Spinal cord (tissue), 10 donors: Measurements from ENCODE around the gene RHOBTB3. TPM values are rescaled to one million over a fixed set of nuclear protein-coding genes. Genes with fewer than 3 reads are reported as not detected.
A peak's percentile ranks its signal among the peaks of the same experiment; 100 is the strongest.
"Not testable (repeated sequence)": the region's sequence is repeated elsewhere in the genome, so short reads cannot be mapped to it uniquely, and the experiment has no call there.

Source experiments
- DNase-seq, 6 donors: peaks; one replicate each; pipeline versions ENCODE4 v3.0.0 to v3.0.0-alpha.2; 2013 to 2015; ENCODE audit warnings: low spot score in 6 of 6, low read depth in 4 of 6
- H3K27ac ChIP-seq: one replicate; pipeline ENCODE4 v1.5.1; 2013; ENCODE audit warnings: low read depth, low read length, control low read depth
- H3K27me3 ChIP-seq: one replicate; pipeline ENCODE4 v1.6.1; 2013; ENCODE audit warnings: low read length; ENCODE audit not compliant: control insufficient read depth, insufficient read depth
- H3K36me3 ChIP-seq: one replicate; pipeline ENCODE4 v1.6.1; 2013; ENCODE audit warnings: low read length; ENCODE audit not compliant: control insufficient read depth, insufficient read depth
- H3K4me1 ChIP-seq: one replicate; pipeline ENCODE4 v1.6.1; 2013; ENCODE audit warnings: low read length; ENCODE audit not compliant: control insufficient read depth, insufficient read depth
- H3K4me3 ChIP-seq: one replicate; pipeline ENCODE4 v1.5.1; 2013; ENCODE audit warnings: low read depth, low read length, control low read depth
- H3K9me3 ChIP-seq: one replicate; pipeline ENCODE4 v1.6.1; 2013; ENCODE audit warnings: low read length; ENCODE audit not compliant: control insufficient read depth, insufficient read depth
- WGBS: methylation state at CpG from one replicate; pipeline ENCODE4 v1.1.5; 2013; ENCODE audit warnings: missing lambda C conversion rate; ENCODE audit not compliant: insufficient coverage; 5-methylcytosine and 5-hydroxymethylcytosine counted together
- polyA plus RNA-seq, 2 donors: library from polyadenylated mRNA; unstranded; fragments of 120-200 nt; gene quantifications; one replicate each; pipeline ENCODE4 v1.2.1, GENCODE V29; 2013; ENCODE audit not compliant: insufficient read length in 2 of 2
- total RNA-seq, 2 donors: library from RNA; depleted of rRNA in 1 of 2; stranded (reverse); fragments of 120-200 nt in 1 of 2; fragments of >200 nt in 1 of 2; gene quantifications; one replicate each; pipeline versions ENCODE4 v1.2.3 to v1.2.4, GENCODE V29; 2013 to 2014
- donor health status: healthy.

Gene RHOBTB3
- total and polyA plus RNA-seq, 4 donors: 44.2 to 182 (median 79.8) TPM

DNA sequence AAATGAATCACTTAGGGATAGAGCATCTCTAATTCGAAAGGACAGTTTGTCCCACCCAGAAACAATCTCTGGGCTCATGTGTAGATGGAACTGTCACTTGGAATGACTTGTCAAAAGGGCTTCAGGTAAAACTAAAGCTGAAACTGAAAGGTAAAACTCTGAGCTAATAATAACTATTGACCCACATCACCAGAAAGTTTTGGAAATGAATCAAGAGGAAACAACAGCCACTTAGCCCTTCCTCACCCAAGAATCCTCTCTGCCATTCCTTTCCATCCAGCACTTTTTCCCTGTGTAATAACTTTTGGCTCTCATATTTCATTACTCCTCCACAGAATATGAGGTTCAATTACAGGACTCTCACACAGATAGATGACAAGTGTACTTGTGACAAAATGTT is 105.4 kb downstream of the RHOBTB3 start:
- no CpG with 5 or more reads among the region's 1 CpG for WGBS
- no peaks in the 10 kb centered on the region for H3K36me3 ChIP-seq
- no peaks in the 10 kb centered on the region for H3K9me3 ChIP-seq
- DNase-seq: no peak
- H3K27me3 ChIP-seq: peaks cover 2% of the 10 kb centered on the region
- H3K4me3 ChIP-seq: no peak overlapping the region
- peaks cover 5% of the 10 kb centered on the region for H3K4me1 ChIP-seq
- no peak overlapping the region for H3K27ac ChIP-seq

DNA sequence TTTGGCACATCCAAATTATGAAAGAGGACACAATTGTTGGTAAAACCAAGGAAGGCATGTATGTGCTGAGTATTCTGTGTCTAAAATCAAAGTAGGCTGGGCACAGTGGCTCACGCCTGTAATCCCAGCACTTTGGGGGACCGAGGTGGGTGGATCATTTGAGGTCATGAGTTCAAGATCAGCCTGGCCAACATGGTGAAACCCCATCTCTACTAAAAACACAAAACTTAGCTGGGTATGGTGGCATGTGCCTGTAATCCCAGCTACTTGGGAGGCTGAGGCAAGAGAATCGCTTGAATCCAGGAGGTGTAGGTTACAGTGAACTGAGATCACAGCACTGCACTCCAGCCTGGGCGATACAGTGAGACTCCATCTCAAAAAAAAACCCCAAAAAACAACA is 105.8 kb downstream of the RHOBTB3 start:
- not testable (repeated sequence) for DNase-seq, H3K9me3 ChIP-seq, H3K27ac ChIP-seq, H3K27me3 ChIP-seq, H3K4me3 ChIP-seq, H3K36me3 ChIP-seq, H3K4me1 ChIP-seq
- no CpG with 5 or more reads among the region's 4 CpGs for whole genome bisulfite sequencing

DNA sequence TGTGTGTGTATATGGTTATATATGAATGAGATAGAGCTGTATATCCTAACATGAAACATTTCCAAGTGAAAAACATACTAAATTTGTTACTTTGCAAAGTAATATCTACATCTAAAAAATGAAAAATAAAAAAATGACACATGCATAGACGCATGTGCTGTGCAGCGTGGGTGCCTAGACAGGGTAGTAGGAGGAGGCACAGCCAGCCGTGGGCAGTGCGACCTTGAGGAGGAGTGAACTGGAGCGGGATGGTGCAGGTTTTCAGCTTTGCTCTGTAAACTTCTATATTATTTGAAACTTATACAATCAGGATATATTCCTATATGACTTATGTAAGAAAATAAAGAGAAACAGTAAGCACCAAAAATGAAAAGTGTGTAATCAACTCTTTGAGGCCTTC is 106.4 kb downstream of the RHOBTB3 start:
- Histone ChIP-seq H3K4me3 (no peak overlapping the region), H3K27ac (no peak overlapping the region), H3K36me3 (no peaks in the 10 kb centered on the region), H3K27me3 (peaks cover 2% of the 10 kb centered on the region), H3K4me1 (peaks cover 5% of the 10 kb centered on the region), H3K9me3 (no peaks in the 10 kb centered on the region)
- no CpG with 5 or more reads among the region's 5 CpGs for WGBS
- DNase-seq: no peak

DNA sequence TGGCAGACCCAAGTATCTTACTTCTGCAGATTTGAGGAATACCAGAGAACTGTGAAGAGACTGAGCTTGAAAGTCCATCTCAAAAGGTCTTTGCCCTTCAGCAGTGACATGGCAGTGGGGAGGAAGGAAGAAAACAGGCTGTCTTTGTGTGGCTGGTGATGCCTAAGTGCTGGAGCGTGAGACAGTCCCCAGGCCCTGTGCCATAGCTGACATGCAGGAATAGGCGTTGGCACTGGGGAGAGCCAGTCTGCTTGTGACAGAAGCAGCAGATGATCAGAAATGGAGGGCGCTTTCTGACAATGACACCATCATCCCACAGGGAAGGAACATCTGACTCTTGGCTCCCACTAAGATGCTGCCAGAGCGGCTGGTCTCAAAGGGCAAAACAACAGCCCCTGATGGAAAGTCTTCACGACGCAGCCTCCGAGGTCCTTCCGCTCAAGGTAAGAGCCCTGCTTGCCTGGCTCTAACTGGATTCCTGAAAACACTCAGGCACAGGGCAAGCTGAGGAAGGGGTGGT is 106.9 kb downstream of the RHOBTB3 start:
- Histone ChIP-seq H3K27ac (no peak overlapping the region), H3K36me3 (no peaks in the 10 kb centered on the region), H3K27me3 (peaks cover 2% of the 10 kb centered on the region), H3K9me3 (no peaks in the 10 kb centered on the region), H3K4me1 (peaks cover 5% of the 10 kb centered on the region), H3K4me3 (no peak overlapping the region)
- WGBS: 90% methylated on average over 8 of the region's 8 CpGs
- peak in 1 of 6 donors; percentile 47 for DNase-seq

DNA sequence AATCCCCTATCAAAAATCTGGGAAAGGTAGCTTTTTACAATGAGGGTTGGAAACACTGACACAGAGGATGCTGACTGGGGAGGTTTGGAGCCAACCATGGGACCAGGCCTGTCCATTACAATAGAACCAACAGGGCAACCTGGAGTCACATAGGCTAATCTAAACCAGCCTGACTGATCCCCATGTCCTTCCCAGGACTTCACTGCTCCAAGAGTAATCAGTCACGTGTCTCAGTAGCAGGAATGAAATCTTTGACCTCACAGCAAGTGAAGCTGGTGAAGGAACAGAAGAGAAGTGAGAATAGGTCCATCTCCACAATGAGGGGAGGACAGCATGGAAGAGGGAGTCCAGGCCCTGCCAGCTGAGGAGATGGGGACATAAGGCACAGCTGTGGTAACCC is 107.4 kb downstream of the RHOBTB3 start:
- no peaks in the 10 kb centered on the region for H3K36me3 ChIP-seq
- no peak overlapping the region for H3K27ac ChIP-seq
- H3K4me1 ChIP-seq: peaks cover 5% of the 10 kb centered on the region
- DNase-seq: no peak
- peaks cover 2% of the 10 kb centered on the region for H3K27me3 ChIP-seq
- no peaks in the 10 kb centered on the region for H3K9me3 ChIP-seq
- WGBS: 57% methylated on average over 1 of the region's 1 CpG
- H3K4me3 ChIP-seq: no peak overlapping the region

DNA sequence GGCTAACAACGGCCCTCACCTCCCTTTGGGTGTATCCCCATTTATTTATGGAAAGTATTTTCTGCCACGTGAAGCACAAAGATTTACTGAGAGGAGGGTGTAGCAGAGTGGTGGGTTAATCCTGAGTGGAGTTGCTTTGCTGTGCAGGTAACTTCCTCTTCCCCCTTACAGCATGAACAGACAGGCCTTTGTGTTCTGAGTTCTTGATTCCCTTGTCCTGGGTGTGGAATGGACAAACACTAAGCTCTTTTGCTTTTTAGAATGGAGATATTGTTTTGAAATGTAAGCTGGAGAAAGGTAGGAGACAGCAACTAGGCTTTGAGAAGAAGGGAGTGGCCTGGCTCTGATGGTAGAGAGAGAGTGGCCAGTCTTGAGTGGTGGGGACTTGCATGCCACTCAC is 108.5 kb downstream of the RHOBTB3 start:
- Histone ChIP-seq H3K4me3 (no peak overlapping the region), H3K9me3 (no peaks in the 10 kb centered on the region), H3K4me1 (peaks cover 4% of the 10 kb centered on the region), H3K27ac (no peak overlapping the region), H3K27me3 (peaks cover 2% of the 10 kb centered on the region), H3K36me3 (no peaks in the 10 kb centered on the region)
- no CpG with 5 or more reads among the region's 2 CpGs for WGBS
- DNase-seq: no peak

DNA sequence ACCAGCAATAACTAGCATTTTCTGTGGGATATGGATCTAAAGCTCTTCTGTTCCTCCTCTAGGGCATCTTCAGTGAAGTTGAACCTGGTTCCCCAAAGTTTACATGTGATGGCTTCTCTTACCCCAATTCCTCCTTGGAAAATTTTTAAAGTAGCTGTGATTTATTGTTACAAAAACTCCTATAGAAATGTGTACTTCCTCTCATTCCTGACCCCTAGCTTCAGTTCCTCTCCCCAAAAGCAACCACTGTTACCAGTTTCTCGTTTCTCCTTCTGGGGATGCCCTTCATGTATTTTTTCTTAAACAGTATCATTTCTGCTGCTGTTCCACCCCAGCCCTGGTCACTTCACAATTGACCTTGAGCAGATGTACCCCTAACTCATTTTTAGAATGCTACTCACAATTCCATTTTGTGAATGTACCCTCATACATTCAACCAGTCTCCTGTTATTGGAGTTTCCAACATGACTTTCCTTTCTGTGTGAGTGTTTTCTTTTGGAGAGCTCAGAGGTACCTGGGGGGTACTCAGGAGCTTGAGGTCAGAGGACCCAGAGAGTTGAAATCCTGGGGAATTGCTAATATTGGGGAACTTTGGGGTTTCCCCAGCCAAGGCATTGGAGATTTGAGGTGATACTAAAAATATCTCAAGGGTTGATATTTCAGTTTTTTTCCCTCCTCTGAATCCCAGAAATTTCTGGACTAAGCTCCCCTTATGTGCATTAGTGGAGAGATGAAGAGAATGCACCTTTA is 110.0 kb downstream of the RHOBTB3 start:
- no peak overlapping the region for H3K27ac ChIP-seq
- H3K27me3 ChIP-seq: no peaks in the 10 kb centered on the region
- no peaks in the 10 kb centered on the region for H3K4me1 ChIP-seq
- H3K9me3 ChIP-seq: no peaks in the 10 kb centered on the region
- WGBS: 73% methylated on average over 1 of the region's 1 CpG
- DNase-seq: no peak
- no peaks in the 10 kb centered on the region for H3K36me3 ChIP-seq
- no peak overlapping the region for H3K4me3 ChIP-seq

DNA sequence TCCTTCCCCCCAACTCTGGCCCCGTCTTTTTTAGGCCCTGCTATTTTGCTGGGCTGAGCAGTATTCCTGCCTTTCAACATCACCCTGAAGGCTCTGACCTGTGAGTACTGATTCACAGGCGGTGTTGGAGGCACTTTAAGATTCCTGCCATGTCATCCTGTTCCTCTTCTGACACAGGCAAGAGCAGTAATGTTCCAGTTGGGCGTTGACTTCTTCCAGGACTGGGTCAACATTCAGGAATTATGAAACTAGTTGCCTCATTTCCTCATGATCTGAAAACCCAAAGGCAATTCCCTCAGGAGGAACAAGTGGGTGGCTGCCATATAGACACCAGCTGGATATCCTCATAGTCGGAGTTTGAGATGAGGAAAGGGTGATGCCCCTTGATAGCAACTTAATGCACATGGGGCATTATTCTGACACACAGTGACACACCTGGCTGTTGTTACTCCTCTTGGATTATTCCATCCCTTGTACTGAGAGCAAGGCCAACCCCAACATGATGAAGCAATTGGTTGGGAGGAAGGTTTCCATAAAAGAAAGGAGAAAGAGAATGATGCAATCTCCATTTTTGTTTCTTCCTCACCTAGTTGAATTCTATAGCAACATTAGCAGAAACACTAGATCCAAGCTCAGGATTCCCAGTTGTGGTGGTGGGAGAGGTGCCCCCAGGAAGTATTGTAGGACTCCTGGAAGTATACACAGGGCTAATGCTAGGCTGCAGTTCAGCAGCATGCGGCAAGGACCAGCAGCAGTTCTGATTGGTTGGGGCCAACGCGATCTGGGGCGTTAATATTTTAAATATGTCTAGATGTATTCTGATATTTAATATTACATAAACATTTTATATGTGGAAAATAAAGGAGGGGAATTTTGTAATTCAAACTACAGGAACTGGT is 111.0 kb downstream of the RHOBTB3 start:
- Histone ChIP-seq H3K27me3 (no peaks in the 10 kb centered on the region), H3K9me3 (no peaks in the 10 kb centered on the region), H3K27ac (no peak overlapping the region), H3K4me3 (no peak overlapping the region), H3K36me3 (no peaks in the 10 kb centered on the region), H3K4me1 (no peaks in the 10 kb centered on the region)
- WGBS: 91% methylated on average over 4 of the region's 8 CpGs
- DNase-seq: no peak

DNA sequence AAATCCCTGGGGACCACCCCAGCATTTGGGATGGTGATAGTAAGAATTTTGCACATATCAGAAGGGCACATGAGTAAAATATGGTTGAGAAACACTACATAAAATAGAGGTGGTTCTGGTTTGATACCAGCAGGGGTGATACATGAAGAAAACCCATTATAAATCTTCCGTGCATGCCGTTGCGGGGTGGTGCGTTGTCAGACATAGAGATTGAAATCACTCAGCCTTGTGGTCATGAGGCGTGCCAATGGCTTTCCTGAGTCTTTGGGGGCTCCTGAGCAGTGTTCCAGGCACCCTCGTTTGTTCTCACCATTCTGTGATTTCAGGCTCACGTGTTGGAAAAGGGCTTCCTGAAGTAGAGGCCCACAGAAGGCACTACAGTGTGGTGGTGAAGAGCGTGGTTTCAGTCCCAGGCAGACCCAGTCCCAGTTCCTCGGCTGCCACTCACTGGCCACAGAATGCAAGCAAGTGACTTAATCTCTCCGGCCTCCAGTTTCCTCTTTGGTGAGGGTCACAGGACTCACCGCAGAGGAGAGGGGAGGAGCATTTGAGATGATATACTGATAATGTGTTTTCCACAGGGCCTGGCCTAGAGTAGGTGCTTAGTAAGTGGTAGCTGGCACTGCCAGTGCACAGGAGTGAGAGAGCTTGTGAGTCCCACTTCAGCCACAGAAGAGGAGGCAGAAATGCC is 111.9 kb downstream of the RHOBTB3 start:
- no peaks in the 10 kb centered on the region for H3K27me3 ChIP-seq
- no peaks in the 10 kb centered on the region for H3K9me3 ChIP-seq
- no peak overlapping the region for H3K27ac ChIP-seq
- no peaks in the 10 kb centered on the region for H3K4me1 ChIP-seq
- H3K4me3 ChIP-seq: no peak overlapping the region
- no peaks in the 10 kb centered on the region for H3K36me3 ChIP-seq
- WGBS: 81% methylated on average over 11 of the region's 11 CpGs
- no peak for DNase-seq
